ENCODE measurements around the gene ATXN7. TPM values are rescaled to one million over a fixed set of nuclear protein-coding genes. Genes with fewer than 3 reads are reported as not detected.
A peak's percentile ranks its signal among the peaks of the same experiment; 100 is the strongest.

The ATXN7 gene
- total RNA-seq, 2 experiments from 2014 or later, result 26.5 to 28.6 TPM

DNA sequence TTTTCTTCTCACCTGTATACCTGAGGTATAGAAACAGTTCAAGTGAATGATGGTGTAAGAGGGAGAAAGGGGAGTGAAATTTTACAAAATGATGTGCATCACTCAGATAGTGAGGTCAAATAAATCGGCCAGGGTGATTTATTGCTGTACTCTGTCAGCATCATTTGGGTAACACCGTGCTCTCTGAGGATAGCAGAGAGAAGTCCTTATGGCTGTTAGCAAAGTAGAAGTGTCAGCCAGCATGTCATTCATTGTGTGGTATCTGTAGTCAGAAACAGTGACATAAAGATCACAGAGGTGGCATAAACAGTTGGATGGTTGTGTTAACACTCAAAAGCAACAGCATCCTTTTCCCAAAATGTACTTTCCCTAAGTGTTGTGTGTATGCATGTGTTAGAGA is 106.2 kb downstream of the ATXN7 start:
- no peak for DNase-seq
- H3K27ac Mint-ChIP-seq, result peak overlapping the region; percentile 94
- peaks cover 4% of the 10 kb centered on the region for H3K9me3 Mint-ChIP-seq
- H3K4me1 Mint-ChIP-seq, result peaks cover 85% of the 10 kb centered on the region
- H3K36me3 Mint-ChIP-seq, result peaks cover 27% of the 10 kb centered on the region
- H3K4me3 Mint-ChIP-seq, result peak overlapping the region; percentile 83
- H3K27me3 Mint-ChIP-seq, result no peaks in the 10 kb centered on the region

DNA sequence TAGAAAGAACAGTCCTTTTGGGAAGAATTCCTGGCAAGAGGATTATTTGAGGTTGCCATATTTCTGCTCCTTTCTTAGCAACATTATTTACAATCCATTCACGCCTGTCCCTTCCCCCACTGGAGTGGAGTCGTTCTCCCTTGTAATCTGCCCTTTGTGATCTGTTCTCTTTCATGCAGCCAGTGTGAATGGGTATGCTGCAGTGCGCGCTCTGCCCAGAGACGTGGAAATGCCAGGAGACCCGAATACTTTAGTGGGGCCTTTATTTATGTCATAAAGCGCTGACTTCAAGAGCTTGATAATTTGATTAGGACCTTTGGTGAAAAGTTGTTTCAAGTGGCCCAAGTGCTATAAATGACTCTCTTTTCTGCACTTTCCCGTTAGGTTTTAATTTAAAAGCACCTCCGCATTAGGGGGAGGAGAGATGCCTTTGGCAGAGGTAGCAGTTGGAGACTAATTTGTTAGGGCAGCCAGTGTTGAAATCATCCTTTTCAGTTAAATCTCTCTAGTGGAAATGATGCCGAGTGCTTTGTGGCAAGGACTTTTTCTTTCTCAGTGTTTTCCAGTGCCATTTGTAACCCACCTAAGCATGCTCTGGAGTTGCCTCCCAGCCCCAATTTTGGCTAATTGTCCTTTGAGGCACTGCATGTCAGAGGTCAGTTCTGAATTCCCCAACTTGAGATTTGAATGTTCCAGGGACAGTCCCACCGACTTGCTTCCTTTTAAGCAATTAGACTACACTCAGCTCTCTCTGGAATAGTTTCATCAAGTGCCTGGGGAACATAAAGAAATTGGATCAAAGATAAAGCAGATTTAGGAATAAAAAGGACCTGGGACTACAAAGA is 107.2 kb downstream of the ATXN7 start:
- H3K27me3 Mint-ChIP-seq, result no peaks in the 10 kb centered on the region
- peaks cover 30% of the 10 kb centered on the region for H3K36me3 Mint-ChIP-seq
- H3K27ac Mint-ChIP-seq, result peak overlapping the region; percentile 94

DNA sequence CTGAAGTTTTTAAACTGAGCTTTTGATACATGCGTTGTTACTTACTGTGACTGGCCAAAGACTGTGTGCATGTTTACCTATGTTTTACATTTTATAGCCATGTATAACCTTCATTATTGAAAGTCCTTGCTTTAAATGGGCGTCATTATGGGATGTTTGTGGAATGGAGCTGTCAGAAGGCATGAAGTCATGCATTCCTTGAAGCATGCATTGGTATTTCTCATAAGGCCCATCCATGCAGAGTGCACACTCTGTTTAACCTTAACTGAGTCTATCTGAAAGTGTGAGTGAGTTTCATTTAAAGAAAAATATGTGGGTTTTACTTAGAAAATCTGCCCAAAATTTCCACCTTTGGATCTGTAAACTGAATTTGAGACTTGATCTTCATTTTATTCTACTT is 108.5 kb downstream of the ATXN7 start:
- peaks cover 4% of the 10 kb centered on the region for H3K9me3 Mint-ChIP-seq
- H3K27ac Mint-ChIP-seq, result peak overlapping the region; percentile 93
- no peak for DNase-seq
- H3K4me3 Mint-ChIP-seq, result peak overlapping the region; percentile 47
- H3K36me3 Mint-ChIP-seq, result peaks cover 37% of the 10 kb centered on the region
- H3K4me1 Mint-ChIP-seq, result peaks cover 89% of the 10 kb centered on the region
- H3K27me3 Mint-ChIP-seq, result no peaks in the 10 kb centered on the region

More for the DNA sequence above, 107.2 kb downstream of the ATXN7 start:
- Mint-ChIP-seq H3K4me1 (peaks cover 85% of the 10 kb centered on the region), H3K9me3 (peaks cover 4% of the 10 kb centered on the region), H3K4me3 (peak overlapping the region; percentile 83)
- no peak for DNase-seq

DNA sequence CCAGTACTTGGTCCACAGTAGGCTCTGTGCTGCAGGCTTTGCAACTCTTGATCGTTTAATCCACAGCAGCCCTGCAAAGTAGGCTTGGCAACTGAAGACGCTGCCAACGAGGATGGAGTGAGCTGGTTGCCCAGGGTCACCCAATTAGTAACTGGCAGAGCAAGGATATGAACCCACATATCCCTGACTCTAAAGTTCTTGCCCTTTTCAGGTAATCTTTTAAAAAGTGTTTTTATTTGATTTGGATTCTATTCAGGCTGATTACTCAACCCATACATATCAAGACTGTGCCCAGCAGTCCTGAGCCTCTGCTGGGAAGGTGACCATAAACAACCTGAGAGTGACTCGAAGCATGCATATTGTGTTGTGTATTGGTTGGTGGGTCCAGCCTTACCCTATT is 109.3 kb downstream of the ATXN7 start:
- H3K4me1 Mint-ChIP-seq, result peaks cover 91% of the 10 kb centered on the region
- peak overlapping the region; percentile 93 for H3K27ac Mint-ChIP-seq
- H3K4me3 Mint-ChIP-seq, result no peak overlapping the region
- peaks cover 39% of the 10 kb centered on the region for H3K36me3 Mint-ChIP-seq
- no peak for DNase-seq
- H3K9me3 Mint-ChIP-seq, result peaks cover 4% of the 10 kb centered on the region
- no peaks in the 10 kb centered on the region for H3K27me3 Mint-ChIP-seq

DNA sequence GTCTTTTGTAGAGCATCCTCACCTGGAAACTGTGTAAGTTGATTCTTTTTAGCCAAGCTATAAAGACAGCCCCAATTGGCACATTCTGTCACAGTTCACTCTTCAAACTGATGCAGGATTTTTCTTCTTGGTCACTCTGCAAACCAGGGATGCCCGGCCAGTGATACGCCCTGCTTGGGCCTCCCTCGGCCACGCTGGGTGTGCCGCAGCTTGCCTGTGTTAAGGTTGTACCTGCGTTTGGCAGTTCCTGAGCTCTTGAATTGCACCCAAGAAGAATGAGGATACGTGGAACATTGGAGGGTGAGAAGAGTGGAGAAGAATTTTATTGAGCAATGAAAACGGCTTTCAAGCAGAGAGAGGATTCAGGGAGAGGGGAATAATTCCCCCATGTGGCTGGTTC is 109.7 kb downstream of the ATXN7 start:
- Mint-ChIP-seq H3K4me1 (peaks cover 91% of the 10 kb centered on the region), H3K36me3 (peaks cover 41% of the 10 kb centered on the region), H3K9me3 (peaks cover 4% of the 10 kb centered on the region), H3K27me3 (no peaks in the 10 kb centered on the region), H3K4me3 (no peak overlapping the region), H3K27ac (peak overlapping the region; percentile 67)
- DNase-seq, result no peak

DNA sequence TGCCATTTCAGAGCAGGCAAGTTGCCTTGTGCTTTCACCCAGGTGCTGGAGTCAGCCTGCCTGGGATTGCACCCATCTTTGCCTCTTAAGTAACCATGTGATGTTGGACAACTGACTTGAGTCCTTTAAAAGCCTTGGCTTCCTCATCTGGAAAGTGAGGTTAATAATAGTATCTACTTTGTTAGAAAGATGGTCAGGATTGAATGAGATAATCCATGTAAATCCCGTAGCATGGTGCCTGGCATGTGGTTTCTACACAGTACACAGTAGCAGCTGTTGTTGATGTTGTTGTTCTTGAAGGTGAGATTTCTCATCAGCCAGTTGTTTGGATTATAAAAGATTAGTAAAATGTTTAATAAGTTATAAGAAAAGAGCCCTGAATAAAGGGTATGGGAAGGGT is 110.8 kb downstream of the ATXN7 start:
- Mint-ChIP-seq H3K27ac (peak overlapping the region; percentile 61), H3K27me3 (no peaks in the 10 kb centered on the region), H3K9me3 (peaks cover 4% of the 10 kb centered on the region), H3K4me3 (no peak overlapping the region), H3K4me1 (peaks cover 90% of the 10 kb centered on the region), H3K36me3 (peaks cover 42% of the 10 kb centered on the region)
- no peak for DNase-seq

DNA sequence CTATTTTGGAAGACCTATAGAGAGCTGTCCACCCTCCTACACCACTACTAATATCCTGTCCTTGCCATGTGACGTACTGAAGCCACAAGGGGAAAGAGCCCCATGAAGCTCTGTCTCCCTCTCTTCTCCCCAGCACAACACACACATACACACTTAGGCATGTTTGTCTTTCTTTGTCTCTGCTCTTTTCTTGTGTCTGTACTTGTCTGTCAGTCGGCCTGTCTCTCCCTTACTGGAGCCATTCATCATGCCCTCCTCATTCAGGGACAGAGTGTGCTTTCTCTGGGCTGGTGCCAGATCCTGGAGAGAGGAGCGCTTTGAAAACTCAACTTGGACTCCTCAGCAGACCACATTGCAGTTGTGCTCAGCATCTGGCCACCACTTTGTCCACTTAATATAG is 112.1 kb downstream of the ATXN7 start:
- peaks cover 53% of the 10 kb centered on the region for H3K36me3 Mint-ChIP-seq
- no peak for DNase-seq
- H3K4me3 Mint-ChIP-seq, result peak overlapping the region; percentile 2
- peaks cover 90% of the 10 kb centered on the region for H3K4me1 Mint-ChIP-seq
- peak overlapping the region; percentile 83 for H3K27ac Mint-ChIP-seq
- no peaks in the 10 kb centered on the region for H3K27me3 Mint-ChIP-seq
- H3K9me3 Mint-ChIP-seq, result peaks cover 7% of the 10 kb centered on the region

DNA sequence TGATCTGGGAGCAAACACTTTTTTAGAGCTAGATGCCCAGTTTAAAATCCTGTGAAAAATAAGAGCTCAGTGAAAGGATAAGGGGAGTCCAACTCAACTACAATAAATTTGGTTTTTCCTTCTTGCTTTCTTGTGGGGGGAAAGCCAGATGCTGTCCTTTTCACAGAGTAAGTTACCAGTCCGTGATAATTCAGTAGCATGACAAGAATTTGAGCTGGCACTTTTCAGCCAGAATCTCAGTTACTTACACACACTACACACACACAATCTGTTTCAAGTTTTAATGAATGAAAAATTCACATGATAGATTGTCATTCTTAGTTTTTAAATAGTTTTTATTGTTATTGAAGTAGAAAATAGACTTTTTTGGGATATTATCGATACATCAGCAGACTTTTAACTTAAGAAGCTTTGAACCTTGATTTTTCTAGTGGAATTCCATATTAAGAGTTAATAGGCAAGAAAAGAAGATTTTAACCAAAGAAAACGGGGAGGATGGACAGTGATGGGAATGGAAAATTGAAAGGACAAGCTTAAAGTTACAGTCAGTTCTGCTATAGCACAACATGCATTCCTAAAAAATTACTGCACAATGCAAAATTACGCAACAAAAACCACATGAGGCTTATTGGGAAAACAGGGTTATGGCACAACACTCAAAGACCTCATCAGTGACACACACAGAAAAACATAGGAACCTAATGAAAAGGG is 112.6 kb downstream of the ATXN7 start:
- Mint-ChIP-seq H3K9me3 (peaks cover 7% of the 10 kb centered on the region), H3K36me3 (peaks cover 57% of the 10 kb centered on the region), H3K4me3 (no peak overlapping the region), H3K4me1 (peaks cover 90% of the 10 kb centered on the region), H3K27me3 (no peaks in the 10 kb centered on the region), H3K27ac (peak overlapping the region; percentile 83)
- DNase-seq, result no peak

DNA sequence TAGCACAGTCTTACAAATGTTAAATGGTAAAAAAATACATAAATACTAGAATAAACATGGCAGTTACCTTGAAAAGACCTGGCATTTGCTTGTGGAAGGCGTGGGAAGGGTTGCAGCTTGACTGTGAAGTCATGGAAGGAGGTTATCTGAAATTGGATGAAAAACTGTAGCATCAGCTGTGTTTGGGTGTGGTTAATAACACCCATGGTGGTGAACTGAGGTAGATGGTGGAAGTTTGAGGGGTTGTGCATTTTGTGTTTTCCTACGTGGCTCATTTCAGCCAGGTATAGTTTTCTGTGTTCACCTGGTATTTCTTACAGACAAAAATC is 113.2 kb downstream of the ATXN7 start:
- H3K9me3 Mint-ChIP-seq, result peaks cover 7% of the 10 kb centered on the region
- H3K27me3 Mint-ChIP-seq, result no peaks in the 10 kb centered on the region
- peak overlapping the region; percentile 28 for H3K27ac Mint-ChIP-seq

DNA sequence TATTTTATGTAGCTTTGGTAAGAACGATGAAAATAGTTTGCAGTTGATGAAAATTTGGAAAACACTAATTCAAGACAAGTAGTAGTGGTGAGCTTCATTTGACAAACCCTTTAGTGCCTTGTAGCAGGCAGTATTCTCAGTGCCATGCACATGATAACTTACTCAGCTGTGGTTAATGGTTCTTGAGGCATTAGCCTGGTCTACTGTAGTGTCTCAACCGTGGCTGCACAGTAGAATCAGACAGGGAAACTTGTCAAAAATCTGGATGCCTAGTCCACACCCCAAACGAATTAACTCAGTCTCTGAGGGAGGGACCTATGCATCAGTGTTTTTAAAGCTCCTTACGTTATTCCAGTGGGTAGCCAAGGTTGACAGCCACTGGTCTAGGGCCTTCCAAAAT is 114.2 kb downstream of the ATXN7 start:
- DNase-seq, result no peak
- H3K4me1 Mint-ChIP-seq, result peaks cover 90% of the 10 kb centered on the region
- peaks cover 7% of the 10 kb centered on the region for H3K9me3 Mint-ChIP-seq
- peaks cover 62% of the 10 kb centered on the region for H3K36me3 Mint-ChIP-seq
- H3K4me3 Mint-ChIP-seq, result peak overlapping the region; percentile 18
- H3K27me3 Mint-ChIP-seq, result no peaks in the 10 kb centered on the region
- peak overlapping the region; percentile 92 for H3K27ac Mint-ChIP-seq

More for the DNA sequence above, 113.2 kb downstream of the ATXN7 start:
- no peak for DNase-seq
- H3K4me1 Mint-ChIP-seq, result peaks cover 91% of the 10 kb centered on the region
- H3K4me3 Mint-ChIP-seq, result no peak overlapping the region
- peaks cover 59% of the 10 kb centered on the region for H3K36me3 Mint-ChIP-seq

DNA sequence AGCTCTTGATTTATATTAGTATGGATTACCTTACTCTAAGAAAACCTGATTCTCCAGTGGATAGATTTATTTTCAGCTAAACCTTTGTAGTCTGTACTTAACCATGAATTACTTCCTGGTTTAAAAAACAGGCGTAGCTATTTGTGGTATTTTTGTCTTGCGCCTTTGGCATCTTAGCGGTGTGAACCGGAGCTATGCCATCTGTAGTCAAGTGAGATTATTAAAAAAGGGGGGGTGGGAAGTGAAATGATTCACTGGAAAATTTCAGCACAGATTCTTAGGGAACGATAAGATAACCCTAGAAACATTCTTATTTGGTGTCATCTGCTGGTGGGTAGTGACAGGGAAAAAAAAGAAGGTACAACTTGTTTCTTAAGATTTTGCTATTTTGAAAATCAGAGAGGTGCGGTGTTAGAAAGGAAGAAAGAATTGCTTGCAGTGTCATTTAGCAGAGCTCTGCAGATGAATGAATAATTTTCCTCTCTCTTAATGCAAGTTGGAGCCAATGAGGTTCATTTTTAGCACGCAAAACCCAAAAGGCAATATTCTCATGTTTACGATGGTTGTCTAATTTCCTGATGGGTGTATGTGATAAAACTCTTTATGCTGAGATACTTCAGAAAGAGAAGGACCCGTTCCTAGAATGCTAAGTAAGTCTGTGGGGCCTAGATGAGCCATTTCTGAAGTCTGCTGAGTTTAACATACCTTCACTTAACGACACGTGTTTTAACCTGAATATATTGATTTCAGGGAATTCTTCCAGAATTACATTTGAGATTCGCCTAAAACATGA is 115.6 kb downstream of the ATXN7 start:
- H3K9me3 Mint-ChIP-seq, result peaks cover 3% of the 10 kb centered on the region
- H3K36me3 Mint-ChIP-seq, result peaks cover 57% of the 10 kb centered on the region
- H3K4me1 Mint-ChIP-seq, result peaks cover 83% of the 10 kb centered on the region
- peak overlapping the region; percentile 92 for H3K27ac Mint-ChIP-seq
- DNase-seq, result no peak
- no peaks in the 10 kb centered on the region for H3K27me3 Mint-ChIP-seq
- H3K4me3 Mint-ChIP-seq, result peak overlapping the region; percentile 71

DNA sequence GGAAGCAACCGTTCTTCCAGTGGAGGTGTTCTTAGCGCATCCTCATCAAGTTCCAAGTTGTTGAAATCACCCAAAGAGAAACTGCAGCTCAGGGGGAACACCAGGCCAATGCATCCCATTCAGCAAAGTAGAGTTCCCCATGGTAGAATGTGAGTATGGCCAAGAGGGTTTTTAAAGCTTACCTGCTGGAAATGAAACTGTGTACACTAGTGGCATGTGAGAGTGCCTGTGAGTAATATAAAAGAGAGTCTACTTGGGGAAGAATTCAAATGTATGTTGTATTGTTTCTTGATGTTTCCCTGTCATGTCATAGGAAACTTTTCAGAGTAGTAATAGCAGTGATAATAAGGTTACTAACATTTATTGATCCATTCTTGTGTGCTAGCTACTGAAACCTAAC is 116.4 kb downstream of the ATXN7 start:
- DNase-seq, result no peak
- peaks cover 79% of the 10 kb centered on the region for H3K4me1 Mint-ChIP-seq
- no peaks in the 10 kb centered on the region for H3K27me3 Mint-ChIP-seq
- peak overlapping the region; percentile 71 for H3K4me3 Mint-ChIP-seq
- H3K36me3 Mint-ChIP-seq, result peaks cover 58% of the 10 kb centered on the region
- peak overlapping the region; percentile 92 for H3K27ac Mint-ChIP-seq
- peaks cover 3% of the 10 kb centered on the region for H3K9me3 Mint-ChIP-seq

DNA sequence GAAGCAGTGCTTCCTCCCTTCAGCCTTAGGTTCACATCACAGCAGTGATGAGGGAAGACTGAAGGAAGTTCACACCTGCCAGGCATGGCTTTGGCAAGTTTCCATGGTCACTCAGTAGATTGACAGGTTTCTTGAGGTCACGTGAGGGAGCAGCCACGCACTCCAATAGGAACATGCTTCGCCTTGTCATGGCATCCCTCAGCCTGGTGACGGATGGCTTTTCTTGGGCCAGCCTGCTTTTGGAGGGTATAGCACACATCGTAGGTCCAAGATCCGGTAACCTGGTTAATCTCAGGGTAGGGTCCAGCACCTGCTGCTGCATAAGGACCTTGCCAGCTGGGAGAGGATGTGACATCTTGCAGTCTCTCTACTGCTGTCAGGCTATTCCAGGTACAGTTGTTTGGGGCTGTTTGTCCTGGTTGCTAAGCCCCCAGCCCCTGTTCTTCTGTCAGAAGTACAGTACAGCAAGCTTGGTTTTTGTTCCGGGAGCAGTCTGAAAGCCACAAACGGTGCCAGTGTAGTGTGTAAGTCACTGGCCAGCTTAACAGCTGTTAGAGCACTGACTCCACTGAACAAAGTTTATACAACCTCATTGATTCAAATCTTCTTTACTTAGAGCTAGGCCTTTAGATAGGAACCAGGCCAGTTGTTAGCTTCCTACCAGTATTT is 117.3 kb downstream of the ATXN7 start:
- Mint-ChIP-seq H3K4me3 (no peak overlapping the region), H3K27me3 (no peaks in the 10 kb centered on the region), H3K27ac (peak overlapping the region; percentile 92), H3K4me1 (peaks cover 81% of the 10 kb centered on the region), H3K9me3 (peaks cover 3% of the 10 kb centered on the region), H3K36me3 (peaks cover 61% of the 10 kb centered on the region)
- no peak for DNase-seq

DNA sequence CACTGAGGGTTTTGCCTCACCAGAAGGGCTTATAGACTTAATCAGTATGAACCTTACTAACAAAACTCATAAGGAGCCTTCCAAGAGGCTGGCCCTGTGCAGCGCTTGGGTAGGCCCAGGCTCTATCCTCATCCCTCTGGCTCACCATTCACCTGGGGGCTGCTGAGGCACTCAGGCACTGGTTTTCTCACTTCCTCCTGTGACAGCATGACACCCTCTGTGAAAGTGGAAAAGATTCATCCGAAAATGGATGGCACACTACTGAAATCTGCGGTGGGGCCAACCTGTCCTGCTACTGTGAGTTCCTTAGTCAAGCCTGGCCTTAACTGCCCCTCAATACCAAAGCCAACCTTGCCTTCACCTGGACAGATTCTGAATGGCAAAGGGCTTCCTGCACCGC is 118.3 kb downstream of the ATXN7 start:
- DNase-seq, result no peak
- no peak overlapping the region for H3K4me3 Mint-ChIP-seq
- peaks cover 55% of the 10 kb centered on the region for H3K36me3 Mint-ChIP-seq
- H3K27ac Mint-ChIP-seq, result peak overlapping the region; percentile 92
- peaks cover 74% of the 10 kb centered on the region for H3K4me1 Mint-ChIP-seq
- no peaks in the 10 kb centered on the region for H3K27me3 Mint-ChIP-seq
- H3K9me3 Mint-ChIP-seq, result peaks cover 3% of the 10 kb centered on the region
